Type B pancreatic cell (in vitro differentiated cells): ENCODE measurements around the gene RHOH. TPM values are rescaled to one million over a fixed set of nuclear protein-coding genes. Genes with fewer than 3 reads are reported as not detected.

Experiments used
- DNase-seq: peaks from one replicate; pipeline ENCODE4 v3.0.0; 2021; ENCODE audit warnings: mixed read lengths; ENCODE audit not compliant: unreplicated experiment; ENCODE audit errors: extremely low spot score
- H3K27ac Mint-ChIP-seq: 2 replicates; pipeline ENCODE4 v1.8.0; 2021; ENCODE audit warnings: mild to moderate bottlenecking, mixed read lengths
- H3K27me3 Mint-ChIP-seq: 2 replicates; pipeline ENCODE4 v1.8.0; 2021; ENCODE audit warnings: mixed read lengths
- H3K36me3 Mint-ChIP-seq: 2 replicates; pipeline ENCODE4 v1.8.0; 2021; ENCODE audit warnings: mixed read lengths
- H3K4me1 Mint-ChIP-seq: one replicate; pipeline ENCODE4 v1.8.0; 2021; ENCODE audit warnings: mixed read lengths; ENCODE audit not compliant: unreplicated experiment
- H3K4me3 Mint-ChIP-seq: 2 replicates; pipeline ENCODE4 v1.8.0; 2021; ENCODE audit warnings: mild to moderate bottlenecking, mixed read lengths
- H3K9me3 Mint-ChIP-seq: 2 replicates; pipeline ENCODE4 v1.8.0; 2021; ENCODE audit warnings: mixed read lengths
- CTCF ChIP-seq: fragments of 200-600 bp; sonication (generic); conservative IDR thresholded peaks from 2 replicates; pipeline ENCODE4 v1.5.0; 2021; ENCODE audit warnings: antibody characterized with exemption, mild to moderate bottlenecking
- total RNA-seq: library from RNA; stranded (reverse); gene quantifications from 2 replicates; pipeline ENCODE4 v1.2.1, GENCODE V29; 2021; ENCODE audit warnings: low replicate concordance

Gene RHOH
- total RNA-seq, 1 donor from 2014 or later, result 5.4 TPM

- Mint-ChIP-seq H3K9me3 (peaks cover 5% of the 10 kb centered on the region), H3K27ac (no peak overlapping the region), H3K36me3 (no peaks in the 10 kb centered on the region), H3K4me3 (no peak overlapping the region), H3K4me1 (peaks cover 7% of the 10 kb centered on the region), H3K27me3 (no peaks in the 10 kb centered on the region)
- no peak for TF ChIP-seq CTCF
- no peak for DNase-seq
Measured at GRCh38 chr4:40211224-40212185, 14.7 kb downstream of the RHOH start.

DNA sequence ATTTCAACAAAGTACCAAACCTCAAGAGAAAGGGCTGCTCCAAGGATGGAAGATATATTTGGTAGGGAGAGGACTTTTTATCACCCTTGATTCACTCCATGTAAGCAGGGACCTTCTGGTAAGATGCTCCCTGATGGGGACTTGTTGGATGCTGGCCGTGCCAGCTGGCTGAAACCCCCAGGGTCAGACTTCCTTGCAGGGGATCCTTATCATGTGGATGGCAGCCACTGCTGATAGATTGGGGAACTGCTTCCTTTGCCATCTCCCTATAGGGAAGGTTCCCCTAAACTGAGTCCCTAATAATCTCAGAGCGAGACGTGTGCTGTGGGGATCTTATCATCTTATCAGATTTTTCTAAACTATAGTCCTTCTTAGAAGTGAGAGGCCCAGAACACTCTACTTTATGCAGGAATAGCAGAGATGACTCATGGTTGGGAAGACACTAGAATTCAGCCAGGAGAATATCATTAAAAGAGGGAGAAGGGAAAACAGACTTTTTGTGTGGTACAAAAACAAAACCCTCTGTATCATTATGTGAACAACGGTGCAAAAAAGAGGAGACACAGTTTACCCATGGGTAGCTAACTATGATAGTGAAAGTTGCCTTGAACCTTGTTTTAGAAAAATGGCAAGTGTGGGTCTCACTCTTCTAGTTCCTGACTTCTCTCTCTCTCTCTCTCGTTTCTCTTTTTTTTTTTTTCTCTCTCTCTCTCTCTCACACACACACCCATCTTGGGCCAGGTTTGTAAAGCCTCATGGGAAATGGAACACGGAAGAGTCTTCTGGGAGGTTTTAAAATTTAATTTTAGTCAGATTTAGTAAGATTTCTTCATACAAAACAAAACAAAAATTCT, 16.1 kb downstream of the RHOH start:
- Mint-ChIP-seq H3K9me3 (peaks cover 5% of the 10 kb centered on the region), H3K4me3 (no peak overlapping the region), H3K27ac (no peak overlapping the region), H3K4me1 (peaks cover 7% of the 10 kb centered on the region), H3K36me3 (no peaks in the 10 kb centered on the region), H3K27me3 (no peaks in the 10 kb centered on the region)
- TF ChIP-seq CTCF, result no peak
- no peak for DNase-seq

GRCh38 chr4:40214038-40214437, 17.2 kb downstream of the RHOH start:
- Mint-ChIP-seq H3K9me3 (peaks cover 5% of the 10 kb centered on the region), H3K36me3 (no peaks in the 10 kb centered on the region), H3K27me3 (no peaks in the 10 kb centered on the region), H3K4me1 (peaks cover 7% of the 10 kb centered on the region), H3K27ac (no peak overlapping the region), H3K4me3 (no peak overlapping the region)
- DNase-seq, result no peak
- no peak for TF ChIP-seq CTCF

DNA sequence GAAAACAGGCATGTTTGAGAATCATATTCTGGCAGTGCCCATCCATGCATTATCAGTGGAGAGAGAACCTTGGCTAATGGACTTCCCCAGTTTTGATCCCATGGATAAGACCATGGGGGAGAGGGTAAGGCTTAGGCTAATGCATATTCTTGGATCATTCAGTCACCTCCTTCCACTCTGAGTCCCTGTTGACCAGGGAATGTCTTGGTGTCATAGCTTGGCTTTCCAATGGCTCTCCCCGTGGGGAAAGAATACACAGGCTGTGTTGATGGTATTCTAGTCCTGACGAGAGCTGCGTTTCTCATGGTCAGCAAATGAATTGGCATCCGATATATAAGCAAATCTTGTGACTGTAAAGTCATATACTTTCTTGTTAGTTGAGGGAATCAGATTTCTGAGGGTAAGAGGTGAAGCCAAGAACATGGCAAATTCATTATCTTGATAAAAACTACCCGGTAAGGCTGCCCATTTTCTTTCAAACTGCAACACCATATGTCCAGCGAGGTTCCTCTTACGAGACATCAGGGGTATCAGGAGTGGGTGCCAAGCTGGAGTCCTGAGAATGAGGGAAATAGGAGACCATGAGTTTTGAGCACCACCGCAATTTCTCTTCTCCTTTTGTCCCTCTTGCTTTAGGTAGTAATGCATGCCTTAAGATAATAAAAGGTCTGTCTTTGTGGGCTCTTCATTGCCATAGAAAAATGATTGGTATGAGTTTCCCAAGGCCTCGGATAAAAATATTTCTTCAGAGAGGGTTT, 18.0 kb downstream of the RHOH start:
- H3K36me3 Mint-ChIP-seq, result no peaks in the 10 kb centered on the region
- H3K9me3 Mint-ChIP-seq, result peaks cover 5% of the 10 kb centered on the region

More for the DNA sequence above, 18.0 kb downstream of the RHOH start:
- Mint-ChIP-seq H3K27ac (no peak overlapping the region), H3K4me3 (no peak overlapping the region), H3K27me3 (no peaks in the 10 kb centered on the region), H3K4me1 (peaks cover 7% of the 10 kb centered on the region)
- no peak for DNase-seq
- no peak for TF ChIP-seq CTCF
